Measurements from ENCODE around the gene IGLL1.
"Not testable (repeated sequence)": the region's sequence is repeated elsewhere in the genome, so short reads cannot be mapped to it uniquely, and the experiment has no call there.

The IGLL1 gene

GRCh38 chr22:23542933-23543332 lies 37.2 kb downstream of the IGLL1 start:
- DNase-seq (ENCODE audit: low read depth): peak; percentile 32
- no peak for TF ChIP-seq CTCF (IDR thresholded peaks at IDR 0.05; ENCODE audit: insufficient read depth, low read depth, low read length, missing control alignments)
- no peak overlapping the region for H3K4me3 ChIP-seq (ENCODE audit: low read length)

GRCh38 chr22:23542391-23542790 lies 37.7 kb downstream of the IGLL1 start:
- DNase-seq (ENCODE audit: low read depth); H3K4me3 ChIP-seq (ENCODE audit: low read length): not testable (repeated sequence)

- TF ChIP-seq CTCF (IDR thresholded peaks at IDR 0.05; ENCODE audit: insufficient read depth, low read depth, low read length, missing control alignments): peak; percentile 56
- H3K4me3 ChIP-seq (ENCODE audit: low read length); DNase-seq (ENCODE audit: low read depth): not testable (repeated sequence)
Measured at GRCh38 chr22:23541849-23542281, 38.2 kb downstream of the IGLL1 start.

- DNase-seq (ENCODE audit: low read depth); H3K4me3 ChIP-seq (ENCODE audit: low read length): not testable (repeated sequence)
Measured at GRCh38 chr22:23540837-23541236, 39.3 kb downstream of the IGLL1 start.

GRCh38 chr22:23539839-23540198 lies 40.3 kb downstream of the IGLL1 start:
- not testable (repeated sequence) for DNase-seq (ENCODE audit: low read depth); H3K4me3 ChIP-seq (ENCODE audit: low read length)

GRCh38 chr22:23539135-23539838 lies 40.8 kb downstream of the IGLL1 start:
- no peak overlapping the region for H3K4me3 ChIP-seq (ENCODE audit: low read length)
- peak; percentile 79 for TF ChIP-seq CTCF (IDR thresholded peaks at IDR 0.05; ENCODE audit: insufficient read depth, low read depth, low read length, missing control alignments)
- DNase-seq (ENCODE audit: low read depth): peak; percentile 75

- not testable (repeated sequence) for DNase-seq (ENCODE audit: low read depth); H3K4me3 ChIP-seq (ENCODE audit: low read length)
Measured at GRCh38 chr22:23538696-23539030, 41.4 kb downstream of the IGLL1 start.

GRCh38 chr22:23537830-23538695 lies 42.0 kb downstream of the IGLL1 start:
- not testable (repeated sequence) for DNase-seq (ENCODE audit: low read depth); H3K4me3 ChIP-seq (ENCODE audit: low read length)

GRCh38 chr22:23537416-23537815 lies 42.7 kb downstream of the IGLL1 start:
- TF ChIP-seq CTCF (IDR thresholded peaks at IDR 0.05; ENCODE audit: insufficient read depth, low read depth, low read length, missing control alignments): no peak
- no peak for DNase-seq (ENCODE audit: low read depth)
- H3K4me3 ChIP-seq (ENCODE audit: low read length): no peak overlapping the region
